Psoas muscle (tissue), 8 donors: ENCODE measurements around the gene NBEA. TPM values are rescaled to one million over a fixed set of nuclear protein-coding genes. Genes with fewer than 3 reads are reported as not detected.

ENCODE experiments used
- ATAC-seq, 4 donors: fragments of 200-7000 bp; cut with Tn5 transposase; one replicate each; pipeline ENCODE4 v1.9.1; 2020; ENCODE audit warnings: moderate library complexity in 3 of 4, mild to moderate bottlenecking in 2 of 4
- DNase-seq, 2 donors: peaks; one replicate each; pipeline ENCODE4 v3.0.0-alpha.2; 2020
- H3K27ac ChIP-seq: fragments of 200-600 bp; one replicate; pipeline ENCODE4 v1.8.0; 2022
- H3K27me3 ChIP-seq, 3 donors: fragments of 200-600 bp in 1 of 3; one replicate each; pipeline versions ENCODE4 v1.6.1 to v1.8.0; 2013 to 2022; ENCODE audit warnings: low read length in 2 of 3, mild to moderate bottlenecking in 2 of 3, moderate library complexity in 1 of 3; ENCODE audit not compliant: insufficient read depth in 3 of 3
- H3K36me3 ChIP-seq, 2 donors: fragments of 200-600 bp in 1 of 2; one replicate each; pipeline versions ENCODE4 v1.6.1 to v1.8.0; 2013 to 2022; ENCODE audit warnings: low read depth in 1 of 2, mild to moderate bottlenecking in 1 of 2, moderate library complexity in 1 of 2; ENCODE audit not compliant: insufficient read depth in 1 of 2
- H3K4me1 ChIP-seq: fragments of 200-600 bp; one replicate; pipeline ENCODE4 v1.8.0; 2022
- H3K4me3 ChIP-seq: fragments of 200-600 bp; one replicate; pipeline ENCODE4 v1.8.0; 2022; ENCODE audit warnings: mild to moderate bottlenecking
- H3K9me3 ChIP-seq: fragments of 200-600 bp; one replicate; pipeline ENCODE4 v1.8.0; 2022
- CTCF ChIP-seq: fragments of 200-600 bp; IDR thresholded peaks from one replicate; pipeline ENCODE4 v1.8.0; 2022; ENCODE audit warnings: antibody characterized with exemption
- WGBS, 3 donors: extraction: QIAGEN DNeasy Blood & Tissue Kit; methylation state at CpG; one replicate each; pipeline versions ENCODE4 v1.1.6 to v1.1.7; 2013; 5-methylcytosine and 5-hydroxymethylcytosine counted together
- intact Hi-C, 2 donors: fragments of 100-400 bp; cut with DNase I; formaldehyde crosslinking; loops; one replicate each; pipeline versions ENCODE4 v1.11.0 to v1.14.2; 2022
- polyA plus RNA-seq, 3 donors: library from polyadenylated mRNA; stranded (reverse); fragments of 200-250 nt; gene quantifications; one replicate each; pipeline ENCODE4 v1.2.3, GENCODE V29; 2013
- total RNA-seq, 4 donors: library from RNA; stranded (reverse); fragmentation: NEBNext Ultra II Directional in 2 of 4; extraction: Animal tissue kit (Norgen Biotek cat#: 25700) in 2 of 4; gene quantifications; one replicate each; pipeline versions ENCODE4 v1.2.1 to v1.2.4, GENCODE V29; 2021 to 2023
- donor health status: healthy with polysubstance abuse.
- donor health status: DM: no; HTN: no; CAD: no; lungs with moderate emphysema.
- donor health status: Bipolar disorder and iron deficiency.
- donor health status: healthy.
- donor health status: DM: yes; HTN: yes; CAD: no.
- donor health status: DM: no; HTN: no; CAD: no.
- donor health status: DM: no; HTN: no; CAD: no.
- donor health status: DM: yes; HTN: yes; CAD: no.

NBEA gene
- total and polyA plus RNA-seq, 7 donors: 0.99 to 5.3 (median 1.5) TPM

DNA sequence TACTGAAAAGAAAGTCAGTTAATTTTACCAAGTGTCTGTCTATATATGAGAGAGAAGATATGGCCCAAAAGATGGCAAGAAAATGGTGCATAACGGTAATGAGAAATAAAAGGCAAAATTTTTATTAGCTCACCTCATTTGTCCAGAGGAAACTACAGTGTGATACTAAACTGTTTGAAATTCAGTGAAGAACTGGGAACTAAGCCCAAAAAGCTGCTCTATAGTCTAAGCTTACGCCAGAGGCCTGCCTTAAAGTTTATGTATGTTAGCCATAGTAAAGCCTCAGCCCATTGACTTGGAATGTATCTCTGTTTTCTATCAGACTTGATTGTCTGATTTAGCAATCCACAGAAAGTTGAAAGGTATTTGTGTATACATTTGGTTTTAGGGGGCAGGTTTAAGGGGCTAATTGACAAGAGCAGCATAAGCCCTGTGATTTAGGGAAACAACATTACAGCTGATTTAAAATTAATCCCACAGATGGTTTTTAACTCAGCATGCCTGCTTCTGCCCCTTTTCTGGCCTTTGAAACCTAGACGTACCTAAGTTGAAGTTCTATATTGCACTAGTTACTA is 625.4 kb downstream of the NBEA start:
- H3K27me3 ChIP-seq: no peaks in the 10 kb centered on the region
- intact Hi-C loops: no loop called here
- H3K4me3 ChIP-seq: no peak overlapping the region
- TF ChIP-seq CTCF: no peak
- H3K9me3 ChIP-seq: no peaks in the 10 kb centered on the region
- DNase-seq: no peak
- ATAC-seq: no peak
- WGBS, 3 donors: 93 to 99% (median 95%) methylated on average over 3 of the region's 3 CpGs
- H3K4me1 ChIP-seq: no peaks in the 10 kb centered on the region
- H3K36me3 ChIP-seq: peaks cover 0 to 6% of the 10 kb centered on the region in 2 donors
- no peak overlapping the region for H3K27ac ChIP-seq

- no peak for DNase-seq
- H3K27me3 ChIP-seq: no peaks in the 10 kb centered on the region
- no peak overlapping the region for H3K4me3 ChIP-seq
- TF ChIP-seq CTCF: no peak
- H3K4me1 ChIP-seq: no peaks in the 10 kb centered on the region
- no peak overlapping the region for H3K27ac ChIP-seq
- ATAC-seq: no peak
- intact Hi-C loops: no loop called here
- no peaks in the 10 kb centered on the region for H3K36me3 ChIP-seq
- no peaks in the 10 kb centered on the region for H3K9me3 ChIP-seq
Measured at GRCh38 chr13:35573639-35574038, 631.6 kb downstream of the NBEA start.

- ATAC-seq (no peak), DNase-seq (no peak)
- WGBS, 3 donors: 93 to 94% (median 93%) methylated on average over 4 of the region's 4 CpGs
- Histone ChIP-seq H3K27me3 (no peaks in the 10 kb centered on the region), H3K27ac (no peak overlapping the region), H3K36me3 (peaks cover 0 to 6% of the 10 kb centered on the region in 2 donors), H3K4me3 (no peak overlapping the region), H3K4me1 (no peaks in the 10 kb centered on the region), H3K9me3 (no peaks in the 10 kb centered on the region)
- no peak for TF ChIP-seq CTCF
- intact Hi-C loops: no loop called here
Measured at GRCh38 chr13:35592457-35592856, 650.4 kb downstream of the NBEA start.

DNA sequence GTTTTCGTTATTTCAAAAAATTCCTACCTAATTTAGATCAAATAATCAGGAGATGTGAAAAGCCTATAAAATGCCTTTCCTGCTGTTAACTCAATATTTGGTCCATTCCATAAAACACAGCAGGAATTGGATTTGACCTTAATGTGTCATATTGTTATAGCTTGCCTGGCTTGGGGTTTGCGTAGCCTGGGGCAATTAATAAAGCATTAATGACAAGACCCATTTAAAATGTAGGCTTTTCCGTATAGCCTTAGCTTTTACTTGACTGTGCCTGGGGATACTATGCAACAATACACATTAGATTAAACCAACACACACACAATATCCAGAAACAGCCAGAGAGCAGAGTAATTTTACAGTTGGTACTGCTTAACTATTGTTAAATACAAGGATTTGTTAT is 651.6 kb downstream of the NBEA start:
- ATAC-seq (no peak), DNase-seq (no peak)
- Histone ChIP-seq H3K4me3 (no peak overlapping the region), H3K27me3 (no peaks in the 10 kb centered on the region), H3K4me1 (no peaks in the 10 kb centered on the region), H3K36me3 (peaks cover 0 to 6% of the 10 kb centered on the region in 2 donors), H3K9me3 (no peaks in the 10 kb centered on the region), H3K27ac (no peak overlapping the region)
- no peak for TF ChIP-seq CTCF
- intact Hi-C loops: no loop called here
- 93 to 98% (median 97%) methylated on average over 3 of the region's 3 CpGs for WGBS, 3 donors

GRCh38 chr13:35594096-35594495 is 652.0 kb downstream of the NBEA start:
- no peak for DNase-seq
- no peaks in the 10 kb centered on the region for H3K27me3 ChIP-seq
- ATAC-seq: no peak
- H3K4me1 ChIP-seq: no peaks in the 10 kb centered on the region
- no peak overlapping the region for H3K27ac ChIP-seq
- intact Hi-C loops: no loop called here
- H3K36me3 ChIP-seq: peaks cover 0 to 6% of the 10 kb centered on the region in 2 donors
- H3K9me3 ChIP-seq: no peaks in the 10 kb centered on the region
- no peak for TF ChIP-seq CTCF
- H3K4me3 ChIP-seq: no peak overlapping the region
- WGBS, 3 donors: 71 to 96% (median 87%) methylated on average over 1 of the region's 1 CpG
